T-helper 22 cell (primary cell): Measurements from ENCODE around the gene SH3GL1.

Source experiments
- DNase-seq: peaks from one replicate; pipeline ENCODE4 v3.0.0-alpha.2; 2020; ENCODE audit warnings: low read depth

Gene SH3GL1, protein sequence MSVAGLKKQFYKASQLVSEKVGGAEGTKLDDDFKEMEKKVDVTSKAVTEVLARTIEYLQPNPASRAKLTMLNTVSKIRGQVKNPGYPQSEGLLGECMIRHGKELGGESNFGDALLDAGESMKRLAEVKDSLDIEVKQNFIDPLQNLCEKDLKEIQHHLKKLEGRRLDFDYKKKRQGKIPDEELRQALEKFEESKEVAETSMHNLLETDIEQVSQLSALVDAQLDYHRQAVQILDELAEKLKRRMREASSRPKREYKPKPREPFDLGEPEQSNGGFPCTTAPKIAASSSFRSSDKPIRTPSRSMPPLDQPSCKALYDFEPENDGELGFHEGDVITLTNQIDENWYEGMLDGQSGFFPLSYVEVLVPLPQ

DNA sequence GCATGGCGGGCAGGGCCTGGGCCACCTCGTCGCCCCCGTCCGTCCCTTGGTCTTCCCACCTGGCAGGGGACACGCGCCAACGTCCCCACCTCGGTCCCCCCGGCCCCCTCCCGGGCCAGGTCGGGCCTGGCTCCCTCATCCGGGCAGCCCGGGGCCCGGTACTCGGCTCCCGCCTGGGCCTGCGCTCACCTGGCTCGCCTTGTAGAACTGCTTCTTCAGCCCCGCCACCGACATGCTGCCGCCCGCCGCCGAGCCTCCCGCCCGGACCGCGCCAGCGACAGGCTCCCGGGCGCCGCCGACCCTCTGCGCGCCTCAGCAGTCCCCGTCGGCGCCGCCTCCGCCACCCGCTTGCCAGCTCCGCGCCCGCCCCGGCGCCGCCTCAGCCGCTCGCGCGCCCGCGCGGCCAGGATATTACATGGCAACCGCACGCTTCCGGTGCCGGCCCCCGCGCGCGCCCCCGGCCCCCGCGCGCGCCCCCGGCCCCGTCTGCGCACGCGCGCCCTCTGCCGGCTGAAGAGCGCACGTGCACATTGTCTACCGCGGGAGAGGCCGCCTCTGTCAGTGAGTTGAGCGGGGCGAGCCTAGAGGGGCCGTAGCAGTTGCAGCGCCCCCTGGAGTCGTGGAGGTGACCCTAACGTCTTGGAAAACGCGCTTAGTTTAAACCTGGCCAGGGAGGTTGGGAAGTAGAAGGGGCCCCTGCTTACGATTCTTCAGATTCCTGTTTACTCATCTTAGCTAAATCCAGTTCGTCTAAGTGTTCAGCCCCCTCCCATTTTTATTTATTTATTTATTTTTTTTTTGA is at the start of gene SH3GL1:
SH3GL1 (minus strand) TSS at position 413 of the 802 bp plus-strand sequence; CDS start at position 234, 179 bp downstream.
- peak; percentile 82 for DNase-seq

DNA sequence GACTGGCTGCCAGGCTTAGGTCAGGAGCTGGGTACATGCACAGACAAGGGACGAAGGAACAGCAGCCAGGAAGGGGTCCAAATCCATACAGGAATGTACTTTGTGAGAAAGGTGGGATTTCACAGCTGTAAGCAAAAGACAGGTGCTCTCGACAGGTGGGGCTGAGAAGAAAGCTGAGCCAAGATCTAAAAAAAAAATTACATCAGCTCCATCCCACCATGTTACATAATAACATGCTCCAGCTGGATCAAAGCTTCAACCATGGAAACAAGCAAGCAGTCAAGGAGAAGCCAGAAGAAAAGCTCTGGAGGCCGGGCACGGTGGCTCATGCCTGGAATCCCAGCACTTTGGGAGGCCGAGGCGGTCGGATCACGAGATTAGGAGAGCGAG is 49.3 kb upstream of the SH3GL1 start:
- no peak for DNase-seq

DNA sequence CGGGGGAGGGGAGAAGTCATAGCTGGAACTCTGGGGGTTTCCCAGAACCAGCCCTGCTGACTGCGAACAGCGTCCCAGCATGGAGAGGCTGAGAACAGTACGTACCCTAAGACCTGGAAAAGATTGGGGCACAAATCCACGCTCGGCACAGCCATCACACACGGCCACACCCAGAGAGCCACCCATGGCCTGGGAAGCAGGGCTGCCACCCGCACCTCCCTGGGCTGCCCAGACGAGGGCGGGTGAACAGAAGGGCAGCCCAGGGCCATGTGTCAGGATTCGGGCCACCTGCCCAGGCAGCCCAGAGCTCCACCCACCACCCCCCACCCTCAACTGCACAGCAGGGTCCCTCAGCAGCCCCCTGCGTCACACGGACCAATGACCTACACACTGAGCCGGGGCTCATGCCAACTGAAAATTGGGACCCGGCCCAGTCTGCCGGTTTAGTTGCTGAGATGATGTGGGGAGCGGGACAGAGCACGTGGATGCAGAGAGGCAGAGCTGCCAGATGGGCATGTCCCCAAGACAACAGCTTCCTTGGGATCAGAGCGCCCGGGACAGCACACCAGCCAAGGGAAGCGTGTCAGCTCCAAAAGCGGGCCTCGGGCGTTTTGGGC is 48.8 kb upstream of the SH3GL1 start:
- no peak for DNase-seq

DNA sequence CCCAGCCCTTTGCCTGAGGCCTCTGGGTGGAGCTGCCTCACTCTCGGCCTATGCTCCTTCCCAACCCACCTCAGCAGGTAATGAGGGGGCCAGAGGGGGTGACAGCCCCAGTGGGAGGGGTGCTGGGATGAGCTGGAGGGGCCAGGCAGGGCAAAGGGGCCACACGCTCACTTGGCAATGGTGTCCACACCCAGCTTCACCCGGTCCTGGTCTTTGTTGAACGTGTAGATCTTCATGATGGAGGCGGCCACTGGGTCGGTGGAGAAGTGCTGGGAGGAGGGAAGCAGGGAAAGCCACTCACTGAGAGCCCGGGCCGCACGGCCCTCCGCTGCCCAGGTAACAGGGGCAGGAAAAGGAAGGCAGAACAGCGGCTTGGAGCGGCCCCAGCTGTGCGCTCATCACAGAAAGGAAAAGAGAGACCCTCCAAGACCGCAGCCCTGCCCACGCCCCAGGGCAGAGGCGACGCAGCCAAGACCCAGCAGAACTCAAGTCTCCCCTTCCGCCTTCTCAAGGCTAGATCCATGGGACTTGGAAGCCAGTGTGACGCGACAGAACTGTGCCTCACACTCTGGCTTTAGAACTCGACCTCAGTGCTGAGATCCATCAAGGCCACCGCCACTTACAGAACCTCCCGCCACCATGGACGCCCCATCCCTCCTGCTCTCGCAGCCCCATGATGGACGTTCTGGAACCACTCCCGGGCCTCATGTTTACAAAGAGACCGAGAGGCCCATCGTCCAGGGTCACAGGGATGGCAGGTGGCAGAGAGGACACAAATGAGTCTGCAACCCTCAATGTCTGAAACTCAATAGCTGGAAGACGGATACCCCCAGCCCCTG is 48.0 kb upstream of the SH3GL1 start:
- no peak for DNase-seq

DNA sequence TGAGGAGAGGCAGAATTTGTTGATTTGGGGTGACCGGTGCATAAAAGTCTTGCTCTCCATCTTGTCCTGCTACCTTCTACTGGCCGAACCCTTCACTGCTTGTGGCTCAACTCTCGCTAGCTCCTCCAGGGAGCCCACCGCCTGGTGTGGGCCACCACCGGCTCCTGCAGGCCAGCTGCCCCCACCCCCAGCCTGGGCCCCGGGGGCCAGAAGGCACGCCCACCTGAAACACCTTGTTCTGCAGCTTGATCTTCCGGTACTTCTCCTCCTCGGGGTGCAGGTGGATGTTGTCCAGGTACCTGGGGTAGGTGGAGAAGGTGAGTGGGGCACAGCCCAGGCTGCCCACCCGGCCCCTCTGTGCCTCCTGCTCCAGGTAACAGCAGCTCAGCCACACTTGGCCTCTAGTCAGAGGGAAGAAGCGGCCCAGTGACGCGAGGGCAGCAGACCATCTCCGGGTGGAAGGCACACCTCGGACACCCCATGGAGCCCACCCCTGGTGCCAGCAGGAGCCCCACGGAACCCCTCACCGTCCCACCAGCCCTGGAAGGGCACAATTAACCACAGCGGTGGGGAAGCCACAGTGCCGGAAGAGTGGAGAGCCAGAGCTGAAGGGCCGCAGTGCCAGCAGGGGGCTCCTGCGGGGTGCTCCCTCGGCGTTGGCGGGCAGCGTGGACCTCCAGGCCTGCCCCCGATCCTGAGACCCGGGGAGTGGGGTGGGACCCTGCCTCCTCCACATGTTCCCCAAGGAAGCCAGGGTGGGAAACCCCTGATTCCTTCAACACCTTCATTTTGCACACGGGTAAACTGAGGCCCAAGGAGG is 47.2 kb upstream of the SH3GL1 start:
- no peak for DNase-seq

DNA sequence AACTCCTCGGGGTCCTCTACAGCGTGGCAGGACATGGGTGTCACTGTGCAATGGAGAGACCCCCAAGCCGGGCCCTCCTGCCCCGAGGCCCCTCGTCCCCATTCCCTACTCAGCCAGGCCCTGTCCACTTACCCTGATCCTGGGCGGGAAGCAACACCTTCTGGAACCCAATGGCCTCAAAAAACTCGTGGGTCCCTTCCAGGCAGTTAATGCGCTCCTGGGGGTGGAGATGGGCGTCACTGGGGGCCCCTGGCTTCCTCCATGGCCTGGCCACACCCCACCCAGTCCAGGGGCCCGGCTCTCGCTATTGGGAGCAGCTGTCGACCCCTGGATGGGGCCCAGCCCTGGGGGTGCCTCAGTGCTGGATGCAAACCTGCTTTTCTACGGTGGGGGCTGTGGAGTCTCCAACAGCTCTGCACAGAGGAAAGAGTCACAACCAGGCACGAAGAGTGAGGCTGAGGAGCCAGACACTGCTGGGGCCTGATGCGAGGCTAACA is 46.4 kb upstream of the SH3GL1 start:
- no peak for DNase-seq

DNA sequence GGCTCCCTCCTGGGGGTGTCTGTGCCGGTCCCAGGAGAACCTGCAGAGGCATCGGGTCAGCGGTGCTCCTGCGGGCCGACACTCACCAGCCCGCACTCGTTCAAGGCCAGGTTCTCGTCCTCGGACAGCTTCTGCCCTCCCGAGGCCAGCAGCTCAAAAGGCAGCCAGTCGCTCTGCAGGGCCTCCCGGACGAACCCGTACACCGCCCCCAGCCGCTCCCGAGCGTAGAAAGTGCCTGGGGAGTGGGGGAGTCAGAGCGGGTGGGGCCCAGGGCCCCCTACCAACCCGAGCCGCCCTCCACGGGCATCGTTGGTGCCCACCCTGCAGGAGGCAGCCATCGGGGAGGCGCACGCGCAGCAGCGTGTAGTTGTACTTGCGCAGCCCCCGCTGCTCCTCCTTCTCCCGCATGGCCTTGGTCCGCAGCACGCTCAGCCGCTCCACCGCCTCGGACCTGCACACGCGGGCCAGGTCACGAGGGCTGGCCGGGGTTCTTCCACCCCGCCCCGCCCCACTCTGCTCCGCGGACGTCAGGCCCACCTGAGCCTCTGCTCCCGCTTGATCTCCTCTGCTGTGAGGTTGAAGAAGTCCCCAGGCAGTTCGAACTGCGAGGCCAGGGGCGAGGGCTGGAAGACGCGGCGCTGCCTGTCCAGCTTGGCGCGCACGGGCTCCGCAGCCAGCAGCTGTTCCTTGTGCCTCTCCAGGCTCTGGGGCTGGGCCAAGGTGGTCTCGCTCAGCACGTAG is 45.8 kb upstream of the SH3GL1 start:
- no peak for DNase-seq

DNA sequence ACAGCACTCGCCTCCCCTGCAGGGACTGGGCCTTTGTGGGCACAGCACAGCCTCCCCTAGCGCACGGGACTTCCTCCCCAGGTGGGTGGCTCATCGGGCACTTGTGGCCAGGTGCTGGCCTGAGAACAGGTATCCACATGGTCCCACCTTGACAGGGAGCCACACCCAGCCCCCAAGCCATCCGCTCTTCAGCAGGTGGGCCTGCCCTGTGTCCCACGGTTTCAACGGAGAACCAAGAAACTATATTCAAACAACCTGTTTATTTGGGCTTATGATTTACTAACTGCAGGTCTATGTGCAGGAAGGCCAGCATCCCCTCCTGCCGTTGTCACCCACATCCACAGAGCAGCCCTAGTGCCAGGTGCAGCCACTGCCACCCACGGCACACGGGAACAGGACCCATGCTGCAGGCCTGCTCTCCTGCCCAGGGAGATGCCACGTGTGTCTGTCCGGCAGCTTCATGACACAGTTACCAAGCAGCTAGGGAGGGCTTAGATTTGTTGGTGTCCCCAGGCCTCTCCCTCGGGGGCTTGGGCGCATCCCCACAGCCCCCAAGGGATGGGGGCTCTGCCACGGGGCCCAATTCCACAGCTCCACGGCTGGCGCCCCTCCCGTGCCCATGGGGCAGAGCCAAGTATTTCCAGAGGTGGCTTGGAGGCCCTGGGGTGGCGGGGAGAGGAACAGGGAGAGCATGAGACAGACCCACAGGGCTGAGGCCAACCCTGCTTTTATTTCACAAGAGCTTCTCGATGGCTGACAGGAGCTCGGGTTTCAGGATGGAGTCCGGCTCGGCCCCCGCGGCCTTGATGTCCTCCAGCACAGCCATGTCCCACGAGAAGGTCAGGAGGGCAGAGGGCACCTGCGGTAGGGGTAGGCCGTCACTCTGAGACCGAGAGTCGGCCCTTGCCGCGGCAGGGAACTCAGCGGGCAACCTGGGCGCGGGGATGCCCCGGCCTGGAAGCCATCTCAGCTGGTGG is 44.7 kb upstream of the SH3GL1 start:
- no peak for DNase-seq

DNA sequence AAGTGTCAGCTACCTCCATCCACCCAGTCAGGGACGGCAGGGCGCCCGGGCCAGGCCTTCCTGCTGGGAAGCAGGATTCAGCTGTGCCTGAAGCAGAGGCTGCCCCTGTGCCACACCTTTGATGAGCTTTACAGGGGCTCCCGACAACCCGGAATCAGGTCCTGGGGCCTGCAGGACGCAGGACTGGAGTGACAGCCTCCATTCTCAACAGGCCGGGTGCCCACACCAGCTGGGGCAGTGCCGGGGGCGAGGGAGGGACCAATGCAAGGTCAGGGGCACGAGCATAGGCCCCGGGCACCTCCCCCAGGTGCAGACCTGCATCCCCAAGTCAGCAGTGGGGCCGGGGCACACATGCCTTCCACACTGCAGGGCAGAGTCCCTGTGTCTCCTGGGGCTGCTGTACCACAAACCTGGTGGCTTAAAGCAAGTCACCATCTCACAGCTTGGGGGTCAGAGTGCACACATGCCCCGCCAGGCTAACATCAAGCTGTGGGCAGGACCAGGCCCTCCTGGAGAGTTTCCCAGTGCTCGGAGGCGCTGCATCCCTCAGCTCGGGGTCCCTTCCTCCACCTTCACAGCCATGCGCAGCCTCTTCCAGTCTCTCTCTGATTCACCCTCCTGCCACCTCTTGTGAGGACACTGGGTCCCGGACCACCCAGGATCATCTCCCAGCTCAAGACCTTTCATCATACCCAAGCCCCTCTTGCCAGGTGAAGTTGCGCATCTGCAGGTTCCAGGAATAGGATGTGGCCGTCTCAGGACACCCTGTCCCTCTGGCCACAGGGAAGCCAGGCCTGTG is 43.8 kb upstream of the SH3GL1 start:
- DNase-seq: no peak

DNA sequence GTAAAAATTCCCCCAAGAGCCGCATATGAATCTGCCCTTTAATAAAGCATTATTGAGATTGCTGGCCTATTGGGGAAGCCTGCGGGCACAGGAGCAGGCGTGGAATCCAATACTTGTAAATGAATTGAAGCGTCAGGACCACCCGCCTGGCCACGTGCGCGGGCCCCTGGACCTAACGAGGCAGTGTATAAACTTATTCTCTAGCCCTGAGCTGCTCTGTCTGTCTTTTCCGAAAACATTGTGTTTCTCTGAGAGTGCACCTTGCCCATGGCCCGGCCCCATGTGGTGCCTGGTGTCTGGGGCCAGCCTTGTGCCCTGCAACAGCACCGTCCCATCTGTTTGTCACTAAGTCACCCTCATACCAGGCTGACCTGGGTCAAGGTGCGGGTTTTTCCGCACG is 42.8 kb upstream of the SH3GL1 start:
- DNase-seq: no peak

DNA sequence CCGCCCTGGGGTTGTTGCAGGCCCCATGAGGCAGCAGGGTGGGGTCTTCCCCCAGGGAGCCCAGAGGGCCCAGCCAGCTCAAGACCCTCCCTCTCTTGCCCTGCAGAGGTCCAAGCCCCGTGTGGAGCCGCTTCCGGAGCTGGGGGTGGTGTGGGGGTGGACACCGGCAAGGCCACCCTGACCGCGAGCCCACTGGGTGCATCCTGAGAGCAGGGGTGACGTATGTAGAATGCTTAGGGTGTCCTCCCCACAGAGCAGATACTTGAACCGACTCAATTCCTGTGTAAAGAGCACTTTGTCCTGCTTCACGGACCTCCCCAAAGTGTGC is 42.4 kb upstream of the SH3GL1 start:
- DNase-seq: no peak

DNA sequence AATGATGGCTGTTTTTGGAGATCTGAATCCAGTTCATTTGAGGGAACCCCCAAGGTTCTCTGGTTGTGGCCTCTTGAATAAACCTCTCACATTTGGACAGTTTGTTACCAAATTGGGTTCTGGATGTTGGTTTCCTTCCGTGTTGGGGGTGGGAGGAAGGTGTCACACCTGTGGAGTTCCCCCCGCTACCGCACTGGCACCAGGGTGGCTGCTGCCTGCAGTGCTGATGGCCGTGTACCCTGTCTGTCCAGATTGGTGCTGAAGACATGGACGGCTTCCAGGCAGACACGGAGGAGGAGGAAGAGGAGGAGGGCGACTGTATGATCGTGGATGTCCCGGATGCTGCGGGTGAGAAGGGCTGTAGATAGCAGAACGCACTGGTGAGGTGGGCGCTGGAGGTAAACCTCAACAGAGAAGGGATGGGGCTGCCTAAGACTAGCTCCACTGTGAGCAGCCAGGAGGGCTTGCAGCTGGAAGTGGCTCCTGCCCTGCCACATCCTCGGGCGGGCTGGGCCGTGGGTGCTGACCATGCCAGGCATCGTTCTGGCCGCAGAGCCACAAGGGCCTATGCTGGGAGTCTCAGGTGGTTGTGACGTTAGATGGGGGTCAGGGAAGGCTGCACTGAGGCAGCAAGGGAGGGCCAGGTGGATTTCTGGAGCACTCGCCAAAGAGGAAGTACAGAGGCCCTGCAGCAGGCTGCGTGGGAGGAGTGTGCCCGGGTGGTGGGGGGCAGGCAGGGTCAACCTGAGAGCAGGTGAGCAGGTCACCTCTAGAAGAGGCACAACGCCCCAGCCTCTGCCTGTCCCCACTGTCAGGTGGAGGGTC is 41.9 kb upstream of the SH3GL1 start:
- no peak for DNase-seq

DNA sequence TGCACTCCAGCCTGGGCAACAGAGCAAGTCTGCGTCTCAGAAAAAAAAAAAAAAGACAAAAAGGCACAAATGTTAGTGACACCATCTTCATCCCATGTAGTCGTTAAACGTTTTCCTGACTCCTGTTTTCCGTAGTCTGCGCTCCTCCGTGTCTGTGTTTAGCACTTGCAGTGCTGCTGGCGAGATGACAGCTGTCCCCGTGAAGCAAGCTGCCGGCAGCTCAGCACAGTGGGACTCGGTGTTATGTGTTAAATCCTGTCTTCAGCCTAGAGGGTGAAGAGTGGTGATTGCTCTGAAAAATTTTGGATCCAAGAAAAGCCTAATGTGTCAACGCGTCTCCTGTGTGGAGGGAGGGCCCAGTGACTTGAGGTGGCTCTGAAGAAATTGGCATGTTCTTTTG is 38.9 kb upstream of the SH3GL1 start:
- no peak for DNase-seq

DNA sequence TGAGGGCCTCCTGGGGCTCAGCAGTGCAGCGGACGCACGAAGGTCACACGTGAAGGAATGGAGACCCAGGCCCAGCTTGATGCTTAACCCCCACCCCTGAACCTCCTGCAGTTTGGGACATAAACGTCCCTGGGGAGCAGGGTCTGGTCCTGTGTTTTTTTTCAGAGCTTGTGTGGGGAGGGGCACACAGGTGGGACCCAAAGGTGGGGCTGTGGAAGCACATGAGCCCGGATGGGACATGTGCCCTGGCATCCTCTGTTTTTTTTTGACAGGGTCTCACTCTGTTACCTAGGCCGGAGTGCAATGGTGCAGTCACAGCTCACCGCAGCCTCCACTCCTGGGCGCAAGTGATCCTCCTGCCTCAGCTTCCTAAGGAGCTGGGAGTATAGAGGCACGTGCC is 36.8 kb upstream of the SH3GL1 start:
- no peak for DNase-seq

DNA sequence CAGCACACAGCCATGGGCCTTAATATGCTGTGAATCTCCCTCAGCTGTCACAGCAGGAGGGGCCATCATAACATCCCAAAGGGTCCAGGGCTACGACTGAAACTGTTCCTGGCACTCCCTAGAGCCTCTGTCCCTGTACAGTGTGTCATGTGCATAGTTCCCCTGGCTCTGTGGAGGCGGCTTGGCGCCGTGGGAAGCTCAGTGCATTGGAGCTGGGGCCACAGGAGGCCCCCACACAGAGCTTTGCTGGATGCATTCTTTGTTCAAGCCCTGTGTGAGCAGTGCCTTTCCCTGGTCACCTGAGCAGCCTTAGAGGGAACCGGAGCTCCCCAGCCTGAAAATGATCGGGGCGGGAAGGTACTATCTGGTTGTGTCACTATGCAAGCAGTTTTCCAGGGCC is 35.9 kb upstream of the SH3GL1 start:
- DNase-seq: no peak

DNA sequence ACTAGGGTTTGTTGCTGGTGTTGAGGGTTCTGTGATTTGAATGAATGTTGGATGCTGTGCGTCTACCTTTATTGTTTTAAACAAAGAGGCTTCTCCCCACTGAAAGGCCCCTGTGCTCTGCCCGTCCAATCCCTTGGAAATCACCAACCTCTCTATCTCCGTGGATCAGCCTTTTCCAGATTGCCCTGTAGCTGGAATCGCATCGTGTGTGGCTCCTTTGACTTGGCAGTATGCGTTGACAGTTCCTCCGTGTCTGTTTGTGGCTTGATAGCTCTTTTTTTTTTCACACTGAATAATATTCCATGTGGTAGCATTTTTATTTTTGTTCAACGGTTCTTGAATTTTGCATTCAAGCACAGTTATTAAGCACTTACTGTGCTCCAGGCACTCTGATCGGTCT is 34.0 kb upstream of the SH3GL1 start:
- DNase-seq: no peak

DNA sequence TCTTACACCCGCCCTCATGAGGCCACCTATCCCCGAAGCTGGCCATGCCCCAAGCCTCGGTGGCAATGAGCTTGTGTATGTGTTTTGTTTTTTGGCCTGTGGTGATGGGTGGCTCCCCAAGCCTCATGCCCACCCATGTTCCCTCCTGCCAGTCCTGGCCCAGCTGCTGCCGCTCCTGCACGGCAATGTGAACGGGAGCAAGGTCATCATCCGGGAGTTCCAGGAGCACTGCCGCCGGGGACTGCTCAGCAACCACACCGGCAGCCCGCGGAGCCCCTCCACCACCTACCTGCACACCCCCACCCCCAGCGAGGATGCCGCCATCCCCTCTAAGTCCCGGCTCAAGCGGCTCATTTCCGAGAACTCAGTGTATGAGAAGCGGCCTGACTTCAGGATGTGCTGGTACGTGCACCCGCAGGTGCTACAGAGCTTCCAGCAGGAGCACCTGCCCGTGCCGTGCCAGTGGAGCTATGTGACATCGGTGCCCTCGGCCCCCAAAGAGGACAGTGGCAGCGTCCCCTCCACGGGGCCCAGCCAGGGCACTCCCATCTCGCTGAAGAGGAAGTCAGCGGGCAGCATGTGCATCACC is 32.7 kb upstream of the SH3GL1 start:
- no peak for DNase-seq
